Neural progenitor cell (in vitro differentiated cells): ENCODE results near the gene BEND3. TPM values are rescaled to one million over a fixed set of nuclear protein-coding genes. Genes with fewer than 3 reads are reported as not detected.

Experiments
- DNase-seq: peaks from one replicate; pipeline ENCODE4 v3.0.0-alpha.2; 2016; ENCODE audit warnings: low spot score
- H2AFZ ChIP-seq: fragments of 200-600 bp; sonication (generic); replicated peaks from 2 replicates; pipeline ENCODE4 v1.6.1; 2016; ENCODE audit warnings: antibody characterized with exemption
- H3F3A ChIP-seq: fragments of 200-600 bp; sonication (generic); 2 replicates; pipeline ENCODE4 v1.6.1; 2016; ENCODE audit warnings: antibody characterized with exemption, low read depth
- H3K27ac ChIP-seq: fragments of 200-600 bp; sonication (generic); 2 replicates; pipeline ENCODE4 v1.5.1; 2016; ENCODE audit warnings: mild to moderate bottlenecking
- H3K27me3 ChIP-seq: fragments of 200-600 bp; sonication (generic); 2 replicates; pipeline ENCODE4 v1.6.1; 2016; ENCODE audit warnings: mild to moderate bottlenecking, moderate library complexity
- H3K36me3 ChIP-seq: fragments of 200-600 bp; sonication (generic); 2 replicates; pipeline ENCODE4 v1.5.1; 2016
- H3K4me1 ChIP-seq: fragments of 200-600 bp; sonication (generic); 2 replicates; pipeline ENCODE4 v1.6.1; 2016; ENCODE audit warnings: mixed run types
- H3K4me2 ChIP-seq: fragments of 200-600 bp; sonication (generic); 2 replicates; pipeline ENCODE4 v1.6.1; 2016
- H3K4me3 ChIP-seq: fragments of 200-600 bp; sonication (generic); 2 replicates; pipeline ENCODE4 v1.5.1; 2016
- H3K79me2 ChIP-seq: fragments of 200-600 bp; sonication (generic); 2 replicates; pipeline ENCODE4 v1.6.1; 2016; ENCODE audit warnings: low read depth
- H3K9ac ChIP-seq: fragments of 200-600 bp; sonication (generic); 2 replicates; pipeline ENCODE4 v1.6.1; 2016
- H3K9me3 ChIP-seq: fragments of 200-600 bp; sonication (generic); 2 replicates; pipeline ENCODE4 v1.5.1; 2016; ENCODE audit warnings: low read depth
- H4K20me1 ChIP-seq: fragments of 200-600 bp; sonication (generic); 2 replicates; pipeline ENCODE4 v1.6.1; 2016; ENCODE audit warnings: low read depth
- H3K27ac Mint-ChIP-seq: 3 replicates; pipeline ENCODE4 v1.8.0; 2021; ENCODE audit warnings: mixed read lengths
- H3K27me3 Mint-ChIP-seq: 2 replicates; pipeline ENCODE4 v1.8.0; 2022; ENCODE audit warnings: low read depth, mild to moderate bottlenecking, inconsistent platforms, moderate library complexity, mixed read lengths; ENCODE audit not compliant: insufficient read depth
- H3K36me3 Mint-ChIP-seq: 3 replicates; pipeline ENCODE4 v1.8.0; 2021; ENCODE audit warnings: mixed read lengths
- H3K4me1 Mint-ChIP-seq: 3 replicates; pipeline ENCODE4 v1.8.0; 2021; ENCODE audit warnings: mixed read lengths
- H3K4me3 Mint-ChIP-seq: 3 replicates; pipeline ENCODE4 v1.8.0; 2021; ENCODE audit warnings: mild to moderate bottlenecking, moderate library complexity, mixed read lengths
- H3K9me3 Mint-ChIP-seq: 3 replicates; pipeline ENCODE4 v1.8.0; 2020; ENCODE audit warnings: mixed read lengths
- CTCF ChIP-seq: fragments of 200-600 bp; sonication (generic); IDR thresholded peaks from 2 replicates; pipeline ENCODE4 v1.5.1; 2017; ENCODE audit warnings: antibody characterized with exemption, mild to moderate bottlenecking
- EZH2 ChIP-seq: fragments of 200-600 bp; sonication (generic); IDR thresholded peaks from 2 replicates; pipeline ENCODE4 v1.6.1; 2017; ENCODE audit warnings: antibody characterized with exemption, mild to moderate bottlenecking, moderate library complexity
- EZH2phosphoT487 ChIP-seq: fragments of 200-600 bp; sonication (generic); IDR thresholded peaks from 2 replicates; pipeline ENCODE4 v1.6.1; 2017; ENCODE audit warnings: antibody characterized with exemption
- total RNA-seq: library from RNA; depleted of rRNA; stranded (reverse); fragments of >200 nt; gene quantifications from 2 replicates; pipeline ENCODE4 v1.2.3, GENCODE V29; 2015; ENCODE audit warnings: low replicate concordance

BEND3 gene
- total RNA-seq, 1 donor from 2014 or later = 9.2 TPM

- Mint-ChIP-seq H3K4me1 (no peaks in the 10 kb centered on the region), H3K27me3 (peaks cover 2% of the 10 kb centered on the region), H3K9me3 (peaks cover 3% of the 10 kb centered on the region), H3K4me3 (no peak overlapping the region), H3K36me3 (peaks cover 34% of the 10 kb centered on the region), H3K27ac (no peak overlapping the region)
- Histone ChIP-seq H3K27ac (no peak overlapping the region), H3K4me2 (no peak overlapping the region), H3K4me3 (no peak overlapping the region), H3K9me3 (no peaks in the 10 kb centered on the region), H4K20me1 (no peaks in the 10 kb centered on the region), H2AFZ (no peak overlapping the region), H3K27me3 (no peaks in the 10 kb centered on the region), H3K79me2 (no peaks in the 10 kb centered on the region), H3K9ac (no peak overlapping the region), H3F3A (no peaks in the 10 kb centered on the region), H3K4me1 (no peaks in the 10 kb centered on the region), H3K36me3 (peaks cover 2% of the 10 kb centered on the region)
- DNase-seq = no peak
- TF ChIP-seq EZH2phosphoT487 = no peak
- TF ChIP-seq CTCF = no peak
- no peak for TF ChIP-seq EZH2
These were observed 32.1 kb downstream of the BEND3 start for GRCh38 chr6:107083047-107083768.

GRCh38 chr6:107082045-107082444 is 33.3 kb downstream of the BEND3 start:
- H3K4me1 Mint-ChIP-seq = no peaks in the 10 kb centered on the region
- H3K36me3 Mint-ChIP-seq = peaks cover 28% of the 10 kb centered on the region
- Histone ChIP-seq H3K79me2 (no peaks in the 10 kb centered on the region), H3K9me3 (no peaks in the 10 kb centered on the region), H3K4me2 (no peak overlapping the region), H3K9ac (no peak overlapping the region), H3K4me3 (no peak overlapping the region), H3K27ac (no peak overlapping the region), H3K27me3 (no peaks in the 10 kb centered on the region), H3K4me1 (no peaks in the 10 kb centered on the region), H2AFZ (no peak overlapping the region), H3K36me3 (no peaks in the 10 kb centered on the region), H4K20me1 (no peaks in the 10 kb centered on the region), H3F3A (no peaks in the 10 kb centered on the region)
- peaks cover 2% of the 10 kb centered on the region for H3K27me3 Mint-ChIP-seq
- TF ChIP-seq CTCF (peak; percentile 21), EZH2phosphoT487 (no peak), EZH2 (no peak)
- H3K9me3 Mint-ChIP-seq = peaks cover 3% of the 10 kb centered on the region
- H3K4me3 Mint-ChIP-seq = no peak overlapping the region
- DNase-seq = peak; percentile 36
- no peak overlapping the region for H3K27ac Mint-ChIP-seq

- Histone ChIP-seq H3K36me3 (no peaks in the 10 kb centered on the region), H3K4me2 (no peak overlapping the region), H3F3A (no peaks in the 10 kb centered on the region), H3K27me3 (no peaks in the 10 kb centered on the region), H3K9me3 (no peaks in the 10 kb centered on the region), H3K79me2 (no peaks in the 10 kb centered on the region), H4K20me1 (no peaks in the 10 kb centered on the region), H3K4me3 (no peak overlapping the region), H2AFZ (no peak overlapping the region), H3K9ac (no peak overlapping the region), H3K4me1 (no peaks in the 10 kb centered on the region), H3K27ac (no peak overlapping the region)
- Mint-ChIP-seq H3K4me1 (no peaks in the 10 kb centered on the region), H3K27ac (no peak overlapping the region), H3K4me3 (no peak overlapping the region), H3K9me3 (peaks cover 1% of the 10 kb centered on the region), H3K36me3 (peaks cover 18% of the 10 kb centered on the region), H3K27me3 (peaks cover 2% of the 10 kb centered on the region)
- DNase-seq = no peak
- TF ChIP-seq CTCF (peak; percentile 42), EZH2phosphoT487 (no peak)
These were observed 35.3 kb downstream of the BEND3 start for GRCh38 chr6:107080036-107080435.
